OCI-LY7 (cell line): ENCODE measurements around the gene TLCD2. TPM values are rescaled to one million over a fixed set of nuclear protein-coding genes. Genes with fewer than 3 reads are reported as not detected.
"Not testable (repeated sequence)": the region's sequence is repeated elsewhere in the genome, so short reads cannot be mapped to it uniquely, and the experiment has no call there.

Experiments
- BruUV-seq: library from RNA; stranded (reverse); fragments of 400-500 nt; replicated peaks from 2 replicates; lab custom pipeline; 2021; lab: Mats Ljungman, UMichigan
- CTCF ChIA-PET: fragments of 300-600 bp; sonication (Branson Sonifier 250); formaldehyde crosslinking; loops from one replicate; lab custom pipeline; 2022; ENCODE audit warnings: antibody characterized with exemption; ENCODE audit not compliant: unreplicated experiment; lab: Charles Lee
- POLR2A ChIA-PET: fragments of 300-600 bp; sonication (Branson Sonifier 250); formaldehyde crosslinking; loops from one replicate; lab custom pipeline; 2022; ENCODE audit warnings: antibody characterized with exemption; lab: Charles Lee
- DNase-seq: peaks from one replicate; pipeline ENCODE4 v3.0.0-alpha.2; 2015; ENCODE audit warnings: low spot score
- H2AFZ ChIP-seq: fragments of 200-600 bp; sonication (generic), shearing (Covaris generic); 2 replicates; pipeline ENCODE4 v1.6.1; 2014; ENCODE audit warnings: mild to moderate bottlenecking, antibody characterized with exemption, low read length, moderate library complexity
- H3K27ac ChIP-seq: fragments of 200-600 bp; sonication (generic); 2 replicates; pipeline ENCODE4 v1.5.1; 2014; ENCODE audit warnings: mixed run types, low read depth, mild to moderate bottlenecking, moderate library complexity, low read length, inconsistent platforms; ENCODE audit not compliant: poor library complexity, severe bottlenecking
- H3K36me3 ChIP-seq: fragments of 200-600 bp; sonication (generic); 2 replicates; pipeline ENCODE4 v1.6.1; 2014; ENCODE audit warnings: mild to moderate bottlenecking, antibody characterized with exemption, low read length, moderate library complexity, mixed read lengths; ENCODE audit not compliant: insufficient read depth
- H3K4me1 ChIP-seq: fragments of 200-600 bp; sonication (generic); 2 replicates; pipeline ENCODE4 v1.5.1; 2014; ENCODE audit warnings: mild to moderate bottlenecking, low read length; ENCODE audit not compliant: insufficient read depth, poor library complexity, severe bottlenecking
- H3K4me2 ChIP-seq: fragments of 200-600 bp; sonication (generic); 2 replicates; pipeline ENCODE4 v1.6.1; 2014; ENCODE audit warnings: mild to moderate bottlenecking, low read length
- H3K4me3 ChIP-seq: fragments of 200-600 bp; sonication (generic); 2 replicates; pipeline ENCODE4 v1.5.1; 2014; ENCODE audit warnings: mild to moderate bottlenecking, low read depth, low read length; ENCODE audit not compliant: poor library complexity, severe bottlenecking
- H3K79me2 ChIP-seq: fragments of 200-600 bp; sonication (generic); 2 replicates; pipeline ENCODE4 v1.6.1; 2016; ENCODE audit warnings: low read depth, mild to moderate bottlenecking, low read length, moderate library complexity, mixed read lengths; ENCODE audit not compliant: insufficient read depth
- H3K9me2 ChIP-seq: fragments of 200-600 bp; sonication (generic); 2 replicates; pipeline ENCODE4 v1.6.1; 2016; ENCODE audit warnings: mild to moderate bottlenecking, low read length, mixed read lengths; ENCODE audit not compliant: insufficient read depth
- H3K9me3 ChIP-seq: fragments of 200-600 bp; sonication (generic); 2 replicates; pipeline ENCODE4 v1.6.1; 2014; ENCODE audit warnings: mild to moderate bottlenecking, mixed run types, low read length, mixed read lengths
- H4K20me1 ChIP-seq: fragments of 200-600 bp; sonication (generic); 2 replicates; pipeline ENCODE4 v1.6.1; 2014; ENCODE audit warnings: mild to moderate bottlenecking, antibody characterized with exemption, low read length, moderate library complexity, mixed read lengths; ENCODE audit not compliant: insufficient read depth
- CTCF ChIP-seq: fragments of 200-600 bp; sonication (generic); conservative IDR thresholded peaks from 2 replicates; pipeline ENCODE4 v1.5.1; 2014; ENCODE audit warnings: mild to moderate bottlenecking, antibody characterized with exemption, low read length, moderate library complexity, mixed read lengths
- EZH2phosphoT487 ChIP-seq: fragments of 200-600 bp; sonication (generic); IDR thresholded peaks from 2 replicates; pipeline ENCODE4 v1.6.1; 2018; ENCODE audit warnings: low read depth, borderline replicate concordance, mild to moderate bottlenecking, mixed run types, antibody characterized with exemption, low read length, moderate library complexity, mixed read lengths
- intact Hi-C: fragments of 100-400 bp; cut with micrococcal nuclease; formaldehyde crosslinking; loops from one replicate; pipeline ENCODE4 v1.10.0; 2022; ENCODE audit not compliant: unreplicated experiment
- total RNA-seq, 2 experiments: library from RNA; depleted of rRNA in 1 of 2; stranded (reverse); fragments of >200 nt in 1 of 2; shearing (Covaris generic) in 1 of 2; gene quantifications; 2 replicates each; pipeline ENCODE4 v1.2.3, GENCODE V29; 2014 to 2022

Gene TLCD2
- total RNA-seq, 2 experiments from 2014 or later: not detected

- Histone ChIP-seq H3K9me2 (no peaks in the 10 kb centered on the region), H3K9me3 (no peaks in the 10 kb centered on the region), H3K79me2 (no peaks in the 10 kb centered on the region), H4K20me1 (no peaks in the 10 kb centered on the region), H3K4me3 (no peak within 1 kb of the TSS), H3K36me3 (no peaks in the 10 kb centered on the region), H3K4me2 (no peak within 1 kb of the TSS), H3K27ac (no peak within 1 kb of the TSS), H2AFZ (no peak within 1 kb of the TSS), H3K4me1 (no peaks in the 10 kb centered on the region)
- TF ChIP-seq CTCF (no peak), EZH2phosphoT487 (no peak)
- no TSS peak for BruUV-seq
- ChIA-PET POLR2A (no interaction called here), CTCF (no interaction called here)
- intact Hi-C loops: no loop called here
- no peak for DNase-seq
Observed at GRCh38 chr17:1742371-1743087, 32.4 kb upstream of the TLCD2 start, which contains the start of gene SERPINF2. TSS of gene SERPINF2 (plus strand) at chr17:1742871. CDS start at chr17:1744996, 2,125 bp downstream.

- CTCF ChIA-PET, H4K20me1 ChIP-seq, H3K27ac ChIP-seq, intact Hi-C loops, H3K4me1 ChIP-seq, H3K4me2 ChIP-seq, POLR2A ChIA-PET, BruUV-seq, H2AFZ ChIP-seq, DNase-seq, H3K79me2 ChIP-seq, H3K4me3 ChIP-seq, H3K9me3 ChIP-seq, H3K36me3 ChIP-seq, H3K9me2 ChIP-seq: not testable (repeated sequence)
Observed at GRCh38 chr17:1741899-1742298, 31.7 kb upstream of the TLCD2 start.

GRCh38 chr17:1737531-1738291, 27.5 kb upstream of the TLCD2 start:
- intact Hi-C loops: no loop called here
- no peak for DNase-seq
- POLR2A ChIA-PET: no interaction called here
- TF ChIP-seq EZH2phosphoT487 (no peak), CTCF (no peak)
- Histone ChIP-seq H3K9me2 (no peaks in the 10 kb centered on the region), H3K9me3 (no peaks in the 10 kb centered on the region), H3K79me2 (no peaks in the 10 kb centered on the region), H3K4me2 (no peak overlapping the region), H3K4me3 (no peak overlapping the region), H4K20me1 (no peaks in the 10 kb centered on the region), H3K36me3 (no peaks in the 10 kb centered on the region; the same call in 1 of the 2 replicates), H2AFZ (no peak overlapping the region), H3K4me1 (no peaks in the 10 kb centered on the region), H3K27ac (no peak overlapping the region)
- CTCF ChIA-PET: no interaction called here
- no TSS peak for BruUV-seq
